ENCODE measurements around the gene TNS2. TPM values are rescaled to one million over a fixed set of nuclear protein-coding genes. Genes with fewer than 3 reads are reported as not detected.

The TNS2 gene
- total and polyA plus RNA-seq, 9 of the 15 experiments (the other 6 are each of a cell fraction or from before 2014, with no cell fraction given): 0.28 to 3.1 (median 1.2) TPM; not detected in 1

DNA sequence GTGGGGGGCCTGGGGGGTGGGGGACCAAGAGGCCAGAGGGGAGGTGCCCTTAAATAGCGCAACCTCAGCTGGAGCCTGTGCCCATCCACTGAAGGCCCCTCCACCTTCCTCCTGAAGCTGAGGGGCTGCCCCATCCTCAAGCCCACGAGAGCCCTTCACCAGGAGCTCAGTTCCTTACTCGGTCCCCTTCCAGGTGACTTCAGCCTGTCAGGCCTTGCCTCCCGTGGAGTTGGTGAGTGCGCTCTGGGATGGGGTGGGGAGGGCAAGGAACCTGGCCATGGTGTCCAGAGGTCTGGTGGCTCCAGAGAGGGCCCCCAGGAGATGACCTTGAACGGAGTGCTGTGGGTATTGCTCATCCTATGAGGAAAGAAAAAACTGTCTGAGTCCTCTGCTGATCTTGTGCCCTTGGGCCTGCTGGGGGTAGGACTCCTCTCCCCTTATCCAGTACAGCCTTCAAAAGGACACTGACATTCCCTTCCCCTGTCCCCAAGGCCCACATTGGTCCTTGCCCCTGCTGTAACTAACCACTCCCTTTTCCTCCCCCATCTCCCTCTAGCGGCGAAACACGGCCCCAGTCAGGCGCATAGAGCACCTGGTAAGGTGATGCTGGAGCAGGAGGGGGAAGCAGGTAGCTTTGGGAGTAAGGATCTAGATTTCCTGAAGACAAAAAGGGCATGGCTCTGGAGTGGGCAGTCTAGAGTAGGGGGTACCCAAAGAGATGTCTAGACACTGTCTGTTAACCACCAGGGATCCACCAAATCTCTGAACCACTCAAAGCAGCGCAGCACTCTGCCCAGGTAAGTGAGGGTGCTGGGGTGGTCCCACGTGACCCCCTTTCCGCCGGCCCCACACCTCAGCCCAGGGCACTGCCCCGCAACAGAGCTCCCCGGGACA lies 3.6 kb downstream of the TNS2 start (continued):
- TF ChIP-seq CHD2 (IDR thresholded peaks at IDR 0.05; ENCODE audit: low read depth, low read length) (no peak), ETV5 (CRISPR knock-in tag; IDR thresholded peaks at IDR 0.05; ENCODE audit: low read depth) (no peak), SP2 (IDR thresholded peaks at IDR 0.05; ENCODE audit: extremely low read depth, low read depth, low read length, poor library complexity, severe bottlenecking) (no peak), BCL6 (CRISPR knock-in tag; IDR thresholded peaks at IDR 0.05) (no peak), POLR3A (IDR thresholded peaks at IDR 0.05; ENCODE audit: borderline replicate concordance, extremely low read depth, insufficient read depth, insufficient read length) (no peak), NFE2 (IDR thresholded peaks at IDR 0.05; ENCODE audit: low read depth) (no peak), PRPF4 (IDR thresholded peaks at IDR 0.05; ENCODE audit: insufficient read depth, low read depth, low read length, poor library complexity, severe bottlenecking) (no peak), DIDO1 (tag; IDR thresholded peaks at IDR 0.05; ENCODE audit: low read depth) (no peak), ZNF589 (CRISPR knock-in tag; IDR thresholded peaks at IDR 0.05; ENCODE audit: low read depth) (no peak), ZNF780A (CRISPR knock-in tag; IDR thresholded peaks at IDR 0.05) (no peak)
- TF ChIP-seq, protein P1, sequence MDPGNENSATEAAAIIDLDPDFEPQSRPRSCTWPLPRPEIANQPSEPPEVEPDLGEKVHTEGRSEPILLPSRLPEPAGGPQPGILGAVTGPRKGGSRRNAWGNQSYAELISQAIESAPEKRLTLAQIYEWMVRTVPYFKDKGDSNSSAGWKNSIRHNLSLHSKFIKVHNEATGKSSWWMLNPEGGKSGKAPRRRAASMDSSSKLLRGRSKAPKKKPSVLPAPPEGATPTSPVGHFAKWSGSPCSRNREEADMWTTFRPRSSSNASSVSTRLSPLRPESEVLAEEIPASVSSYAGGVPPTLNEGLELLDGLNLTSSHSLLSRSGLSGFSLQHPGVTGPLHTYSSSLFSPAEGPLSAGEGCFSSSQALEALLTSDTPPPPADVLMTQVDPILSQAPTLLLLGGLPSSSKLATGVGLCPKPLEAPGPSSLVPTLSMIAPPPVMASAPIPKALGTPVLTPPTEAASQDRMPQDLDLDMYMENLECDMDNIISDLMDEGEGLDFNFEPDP (CRISPR knock-in tag; IDR thresholded peaks at IDR 0.05): no peak
- TF ChIP-seq, protein P2, sequence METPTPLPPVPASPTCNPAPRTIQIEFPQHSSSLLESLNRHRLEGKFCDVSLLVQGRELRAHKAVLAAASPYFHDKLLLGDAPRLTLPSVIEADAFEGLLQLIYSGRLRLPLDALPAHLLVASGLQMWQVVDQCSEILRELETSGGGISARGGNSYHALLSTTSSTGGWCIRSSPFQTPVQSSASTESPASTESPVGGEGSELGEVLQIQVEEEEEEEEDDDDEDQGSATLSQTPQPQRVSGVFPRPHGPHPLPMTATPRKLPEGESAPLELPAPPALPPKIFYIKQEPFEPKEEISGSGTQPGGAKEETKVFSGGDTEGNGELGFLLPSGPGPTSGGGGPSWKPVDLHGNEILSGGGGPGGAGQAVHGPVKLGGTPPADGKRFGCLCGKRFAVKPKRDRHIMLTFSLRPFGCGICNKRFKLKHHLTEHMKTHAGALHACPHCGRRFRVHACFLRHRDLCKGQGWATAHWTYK (CRISPR knock-in tag; IDR thresholded peaks at IDR 0.05): no peak
- TF ChIP-seq, protein P3, sequence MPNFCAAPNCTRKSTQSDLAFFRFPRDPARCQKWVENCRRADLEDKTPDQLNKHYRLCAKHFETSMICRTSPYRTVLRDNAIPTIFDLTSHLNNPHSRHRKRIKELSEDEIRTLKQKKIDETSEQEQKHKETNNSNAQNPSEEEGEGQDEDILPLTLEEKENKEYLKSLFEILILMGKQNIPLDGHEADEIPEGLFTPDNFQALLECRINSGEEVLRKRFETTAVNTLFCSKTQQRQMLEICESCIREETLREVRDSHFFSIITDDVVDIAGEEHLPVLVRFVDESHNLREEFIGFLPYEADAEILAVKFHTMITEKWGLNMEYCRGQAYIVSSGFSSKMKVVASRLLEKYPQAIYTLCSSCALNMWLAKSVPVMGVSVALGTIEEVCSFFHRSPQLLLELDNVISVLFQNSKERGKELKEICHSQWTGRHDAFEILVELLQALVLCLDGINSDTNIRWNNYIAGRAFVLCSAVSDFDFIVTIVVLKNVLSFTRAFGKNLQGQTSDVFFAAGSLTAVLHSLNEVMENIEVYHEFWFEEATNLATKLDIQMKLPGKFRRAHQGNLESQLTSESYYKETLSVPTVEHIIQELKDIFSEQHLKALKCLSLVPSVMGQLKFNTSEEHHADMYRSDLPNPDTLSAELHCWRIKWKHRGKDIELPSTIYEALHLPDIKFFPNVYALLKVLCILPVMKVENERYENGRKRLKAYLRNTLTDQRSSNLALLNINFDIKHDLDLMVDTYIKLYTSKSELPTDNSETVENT (CRISPR knock-in tag; IDR thresholded peaks at IDR 0.05): no peak
- TF ChIP-seq, protein P4, sequence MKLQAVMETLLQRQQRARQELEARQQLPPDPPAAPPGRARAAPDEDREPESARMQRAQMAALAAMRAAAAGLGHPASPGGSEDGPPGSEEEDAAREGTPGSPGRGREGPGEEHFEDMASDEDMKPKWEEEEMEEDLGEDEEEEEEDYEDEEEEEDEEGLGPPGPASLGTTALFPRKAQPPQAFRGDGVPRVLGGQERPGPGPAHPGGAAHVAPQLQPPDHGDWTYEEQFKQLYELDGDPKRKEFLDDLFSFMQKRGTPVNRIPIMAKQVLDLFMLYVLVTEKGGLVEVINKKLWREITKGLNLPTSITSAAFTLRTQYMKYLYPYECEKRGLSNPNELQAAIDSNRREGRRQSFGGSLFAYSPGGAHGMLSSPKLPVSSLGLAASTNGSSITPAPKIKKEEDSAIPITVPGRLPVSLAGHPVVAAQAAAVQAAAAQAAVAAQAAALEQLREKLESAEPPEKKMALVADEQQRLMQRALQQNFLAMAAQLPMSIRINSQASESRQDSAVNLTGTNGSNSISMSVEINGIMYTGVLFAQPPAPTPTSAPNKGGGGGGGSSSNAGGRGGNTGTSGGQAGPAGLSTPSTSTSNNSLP (IDR thresholded peaks at IDR 0.05; ENCODE audit: borderline replicate concordance, low read depth, low read length): no peak
- TF ChIP-seq, protein P5, sequence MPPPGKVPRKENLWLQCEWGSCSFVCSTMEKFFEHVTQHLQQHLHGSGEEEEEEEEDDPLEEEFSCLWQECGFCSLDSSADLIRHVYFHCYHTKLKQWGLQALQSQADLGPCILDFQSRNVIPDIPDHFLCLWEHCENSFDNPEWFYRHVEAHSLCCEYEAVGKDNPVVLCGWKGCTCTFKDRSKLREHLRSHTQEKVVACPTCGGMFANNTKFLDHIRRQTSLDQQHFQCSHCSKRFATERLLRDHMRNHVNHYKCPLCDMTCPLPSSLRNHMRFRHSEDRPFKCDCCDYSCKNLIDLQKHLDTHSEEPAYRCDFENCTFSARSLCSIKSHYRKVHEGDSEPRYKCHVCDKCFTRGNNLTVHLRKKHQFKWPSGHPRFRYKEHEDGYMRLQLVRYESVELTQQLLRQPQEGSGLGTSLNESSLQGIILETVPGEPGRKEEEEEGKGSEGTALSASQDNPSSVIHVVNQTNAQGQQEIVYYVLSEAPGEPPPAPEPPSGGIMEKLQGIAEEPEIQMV (tag; conservative IDR thresholded peaks at IDR 0.05; ENCODE audit: low read depth): no peak
